ENCODE measurements around the gene PDXP. TPM values are rescaled to one million over a fixed set of nuclear protein-coding genes. Genes with fewer than 3 reads are reported as not detected.
A peak's percentile ranks its signal among the peaks of the same experiment; 100 is the strongest.

PDXP gene
- total RNA-seq, 1 experiment from 2014 or later = 24.5 TPM

DNA sequence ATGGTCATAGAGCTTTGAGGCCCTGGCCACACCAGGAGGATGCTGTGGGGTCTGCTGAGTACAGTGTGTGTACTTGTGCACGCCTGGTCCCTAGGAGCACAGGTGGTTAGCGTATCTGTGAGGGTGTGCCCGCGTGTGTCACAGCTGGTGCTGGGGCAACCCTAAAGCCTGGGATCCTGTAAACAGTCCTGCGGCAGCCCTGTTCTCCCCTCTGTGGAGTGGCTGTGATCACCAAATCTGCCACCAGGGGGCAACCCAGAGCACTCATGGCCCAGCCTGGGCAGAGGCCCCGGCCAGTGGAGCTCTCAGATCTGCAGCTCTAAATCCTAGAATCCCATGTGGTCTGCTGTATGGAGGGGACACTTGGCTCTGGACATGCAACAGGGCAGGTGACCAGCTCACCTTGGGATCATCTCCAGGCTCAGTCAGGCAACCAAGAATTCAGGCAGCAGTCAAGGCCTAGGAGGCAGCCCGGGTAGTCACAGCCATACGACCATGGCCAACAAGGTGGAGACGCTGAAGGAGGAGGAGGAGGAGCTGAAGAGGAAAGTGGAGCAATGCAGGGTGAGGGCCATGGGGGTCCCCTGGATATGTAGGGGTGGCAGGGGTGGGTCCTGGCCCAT is 15.2 kb upstream of the PDXP start:
- no TSS peak for BruUV-seq (replicated peaks)
- Histone ChIP-seq H3K27me3 (replicated peaks; ENCODE audit: control insufficient read depth, insufficient read depth, low read length) (no peaks in the 10 kb centered on the region), H3K9me3 (no peaks in the 10 kb centered on the region), H3K4me1 (peaks cover 21% of the 10 kb centered on the region), H3K4me3 (ENCODE audit: low read depth, low read length) (no peak overlapping the region), H3K36me3 (ENCODE audit: control insufficient read depth, insufficient read depth, low read length) (no peaks in the 10 kb centered on the region; the same call in none of the 2 replicates)
- Mint-ChIP-seq H3K4me3 (ENCODE audit: unreplicated experiment) (no peak overlapping the region), H3K27me3 (ENCODE audit: insufficient read depth, unreplicated experiment) (no peaks in the 10 kb centered on the region), H3K36me3 (ENCODE audit: insufficient read depth, unreplicated experiment) (peaks cover 17% of the 10 kb centered on the region), H3K27ac (ENCODE audit: unreplicated experiment) (no peak overlapping the region), H3K9me3 (ENCODE audit: unreplicated experiment) (no peaks in the 10 kb centered on the region), H3K4me1 (ENCODE audit: low read depth, unreplicated experiment) (peaks cover 13% of the 10 kb centered on the region)
- POLR2A ChIA-PET = interaction anchor here (0.6 to 1.3 kb wide), 4 partner anchors 15 to 262 kb away, joined by 3 to 7 read pairs (median 5); partner anchors contain the start of gene PDXP
- CTCF ChIA-PET = interaction anchor here (0.5 to 4.0 kb wide), 28 partner anchors 9 to 160 kb away, joined by 3 to 66 read pairs (median 6); partner anchors contain the start of genes GGA1, NOL12, PDXP and TRIOBP
- DNase-seq = peak; percentile 69 to 90
- TF ChIP-seq, protein P1, sequence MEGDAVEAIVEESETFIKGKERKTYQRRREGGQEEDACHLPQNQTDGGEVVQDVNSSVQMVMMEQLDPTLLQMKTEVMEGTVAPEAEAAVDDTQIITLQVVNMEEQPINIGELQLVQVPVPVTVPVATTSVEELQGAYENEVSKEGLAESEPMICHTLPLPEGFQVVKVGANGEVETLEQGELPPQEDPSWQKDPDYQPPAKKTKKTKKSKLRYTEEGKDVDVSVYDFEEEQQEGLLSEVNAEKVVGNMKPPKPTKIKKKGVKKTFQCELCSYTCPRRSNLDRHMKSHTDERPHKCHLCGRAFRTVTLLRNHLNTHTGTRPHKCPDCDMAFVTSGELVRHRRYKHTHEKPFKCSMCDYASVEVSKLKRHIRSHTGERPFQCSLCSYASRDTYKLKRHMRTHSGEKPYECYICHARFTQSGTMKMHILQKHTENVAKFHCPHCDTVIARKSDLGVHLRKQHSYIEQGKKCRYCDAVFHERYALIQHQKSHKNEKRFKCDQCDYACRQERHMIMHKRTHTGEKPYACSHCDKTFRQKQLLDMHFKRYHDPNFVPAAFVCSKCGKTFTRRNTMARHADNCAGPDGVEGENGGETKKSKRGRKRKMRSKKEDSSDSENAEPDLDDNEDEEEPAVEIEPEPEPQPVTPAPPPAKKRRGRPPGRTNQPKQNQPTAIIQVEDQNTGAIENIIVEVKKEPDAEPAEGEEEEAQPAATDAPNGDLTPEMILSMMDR (IDR thresholded peaks at IDR 0.05; ENCODE audit: insufficient read depth in 1 of 2, low read depth in 1 of 2, low read length in 1 of 2, severe bottlenecking in 1 of 2, unreplicated experiment in 1 of 2) = peak; percentile 83 to 85
- intact Hi-C loops (cut with micrococcal nuclease; ENCODE audit: unreplicated experiment) = loop anchor here (1.0 to 5.0 kb wide), 5 partner anchors 15 to 148 kb away; partner anchors contain the start of gene PDXP

DNA sequence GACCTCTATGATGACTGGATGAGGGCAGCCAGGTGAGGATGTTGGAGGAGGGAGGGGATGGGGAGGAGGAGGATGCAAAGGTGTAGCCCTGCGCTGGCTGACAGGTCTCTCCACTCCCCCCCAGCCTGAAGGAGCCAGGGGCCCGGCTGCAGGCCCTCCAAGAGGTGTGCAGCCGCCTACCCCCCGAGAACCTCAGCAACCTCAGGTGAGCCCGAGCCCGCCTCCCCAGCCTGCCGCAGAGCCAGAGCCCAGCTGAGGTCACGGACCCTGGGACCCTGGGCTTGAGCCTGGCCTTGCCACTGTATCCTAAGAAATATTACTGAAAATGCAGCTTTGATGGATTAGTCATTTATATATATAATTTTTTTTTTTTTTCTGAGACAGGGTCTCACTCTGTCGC is 11.2 kb upstream of the PDXP start:
- TF ChIP-seq, protein P1 (IDR thresholded peaks at IDR 0.05; ENCODE audit: insufficient read depth in 1 of 2, low read depth in 1 of 2, low read length in 1 of 2, severe bottlenecking in 1 of 2, unreplicated experiment in 1 of 2) = no peak
- Mint-ChIP-seq H3K4me3 (ENCODE audit: unreplicated experiment) (no peak overlapping the region), H3K27me3 (ENCODE audit: insufficient read depth, unreplicated experiment) (no peaks in the 10 kb centered on the region), H3K36me3 (ENCODE audit: insufficient read depth, unreplicated experiment) (peaks cover 33% of the 10 kb centered on the region), H3K4me1 (ENCODE audit: low read depth, unreplicated experiment) (peaks cover 6% of the 10 kb centered on the region), H3K27ac (ENCODE audit: unreplicated experiment) (no peak overlapping the region), H3K9me3 (ENCODE audit: unreplicated experiment) (no peaks in the 10 kb centered on the region)
- DNase-seq = no peak
- Histone ChIP-seq H3K36me3 (ENCODE audit: control insufficient read depth, insufficient read depth, low read length) (no peaks in the 10 kb centered on the region; the same call in none of the 2 replicates), H3K4me1 (no peaks in the 10 kb centered on the region), H3K9me3 (no peaks in the 10 kb centered on the region), H3K27me3 (replicated peaks; ENCODE audit: control insufficient read depth, insufficient read depth, low read length) (no peaks in the 10 kb centered on the region), H3K4me3 (ENCODE audit: low read depth, low read length) (no peak overlapping the region)
- no TSS peak for BruUV-seq (replicated peaks)
- ChIA-PET POLR2A (no interaction called here), CTCF (no interaction called here)
- intact Hi-C loops (cut with micrococcal nuclease; ENCODE audit: unreplicated experiment) = no loop called here

GRCh38 chr22:37647928-37648327 is 10.6 kb upstream of the PDXP start:
- Histone ChIP-seq H3K9me3 (no peaks in the 10 kb centered on the region), H3K27me3 (replicated peaks; ENCODE audit: control insufficient read depth, insufficient read depth, low read length) (no peaks in the 10 kb centered on the region), H3K4me1 (no peaks in the 10 kb centered on the region), H3K4me3 (ENCODE audit: low read depth, low read length) (no peak overlapping the region), H3K36me3 (ENCODE audit: control insufficient read depth, insufficient read depth, low read length) (no peaks in the 10 kb centered on the region; the same call in none of the 2 replicates)
- TF ChIP-seq, protein P1 (IDR thresholded peaks at IDR 0.05; ENCODE audit: insufficient read depth in 1 of 2, low read depth in 1 of 2, low read length in 1 of 2, severe bottlenecking in 1 of 2, unreplicated experiment in 1 of 2) = no peak
- Mint-ChIP-seq H3K27ac (ENCODE audit: unreplicated experiment) (no peak overlapping the region), H3K27me3 (ENCODE audit: insufficient read depth, unreplicated experiment) (no peaks in the 10 kb centered on the region), H3K36me3 (ENCODE audit: insufficient read depth, unreplicated experiment) (peaks cover 37% of the 10 kb centered on the region), H3K4me3 (ENCODE audit: unreplicated experiment) (no peak overlapping the region), H3K9me3 (ENCODE audit: unreplicated experiment) (no peaks in the 10 kb centered on the region), H3K4me1 (ENCODE audit: low read depth, unreplicated experiment) (peaks cover 6% of the 10 kb centered on the region)
- intact Hi-C loops (cut with micrococcal nuclease; ENCODE audit: unreplicated experiment) = no loop called here
- BruUV-seq (replicated peaks) = no TSS peak
- DNase-seq = no peak
- ChIA-PET POLR2A (no interaction called here), CTCF (no interaction called here)
